SK-N-MC (cell line): ENCODE data around the gene GDPD3.

ENCODE experiments used
- EZH2 ChIP-seq: fragments of 200-600 bp; sonication (generic); IDR thresholded peaks from one replicate; pipeline ENCODE4 v1.6.1; 2017; ENCODE audit warnings: antibody characterized with exemption
- POLR2AphosphoS5 ChIP-seq: IDR thresholded peaks from 2 replicates; pipeline ENCODE4 v1.6.1; 2012; ENCODE audit warnings: mild to moderate bottlenecking, low read depth, low read length, borderline replicate concordance

- no peak for TF ChIP-seq EZH2
- TF ChIP-seq POLR2AphosphoS5 = no peak
Observed at GRCh38 chr16:30132591-30132990, 19.3 kb upstream of the GDPD3 start.
